DND-41 (cell line): ENCODE results near the gene LIF.
A peak's percentile ranks its signal among the peaks of the same experiment; 100 is the strongest.

Experiments used
- ATAC-seq: fragments of 200-7000 bp; cut with Tn5 transposase; 3 replicates; pipeline ENCODE4 v1.9.1; 2021; ENCODE audit warnings: low read depth; ENCODE audit not compliant: insufficient read depth
- DNase-seq: peaks from one replicate; pipeline ENCODE4 v3.0.0-alpha.2; 2020
- H2AFZ ChIP-seq: 2 replicates; pipeline ENCODE4 v1.6.0; 2012; ENCODE audit warnings: low read depth, low read length
- H3K27ac ChIP-seq: 2 replicates; pipeline ENCODE4 v1.5.1; 2012; ENCODE audit warnings: low read length, inconsistent platforms
- H3K27me3 ChIP-seq: fragments of 200-600 bp; sonication (generic); 2 replicates; pipeline ENCODE4 v1.6.0; 2012; ENCODE audit warnings: low read length, mild to moderate bottlenecking, inconsistent platforms; ENCODE audit not compliant: insufficient read depth, poor library complexity
- H3K36me3 ChIP-seq: 2 replicates; pipeline ENCODE4 v1.5.1; 2012; ENCODE audit warnings: low read length, inconsistent platforms; ENCODE audit not compliant: insufficient read depth
- H3K4me1 ChIP-seq: 2 replicates; pipeline ENCODE4 v1.5.1; 2012; ENCODE audit warnings: mild to moderate bottlenecking, low read length; ENCODE audit not compliant: insufficient read depth
- H3K4me2 ChIP-seq: 2 replicates; pipeline ENCODE4 v1.6.0; 2012; ENCODE audit warnings: mild to moderate bottlenecking, moderate library complexity, low read length, inconsistent platforms; ENCODE audit not compliant: insufficient read depth
- H3K4me3 ChIP-seq, 2 experiments: fragments of 200-600 bp in 1 of 2; shearing (Covaris generic) in 1 of 2; 2 replicates each; pipeline ENCODE4 v1.5.1; 2012 to 2016; ENCODE audit warnings: inconsistent platforms in 2 of 2, low read length in 2 of 2, mild to moderate bottlenecking in 2 of 2, low read depth in 1 of 2, moderate library complexity in 1 of 2
- H3K79me2 ChIP-seq: 2 replicates; pipeline ENCODE4 v1.6.0; 2012; ENCODE audit warnings: low read length, inconsistent platforms; ENCODE audit not compliant: insufficient read depth
- H3K9ac ChIP-seq: 2 replicates; pipeline ENCODE4 v1.6.0; 2012; ENCODE audit warnings: low read depth, mild to moderate bottlenecking, inconsistent platforms, low read length, moderate library complexity
- H3K9me3 ChIP-seq: 2 replicates; pipeline ENCODE4 v1.5.1; 2012; ENCODE audit warnings: low read length, moderate library complexity, mild to moderate bottlenecking, inconsistent platforms; ENCODE audit not compliant: insufficient read depth, severe bottlenecking
- H4K20me1 ChIP-seq: 2 replicates; pipeline ENCODE4 v1.6.0; 2012; ENCODE audit warnings: low read length; ENCODE audit not compliant: insufficient read depth
- CTCF ChIP-seq: IDR thresholded peaks from 2 replicates; pipeline ENCODE4 v1.5.1; 2012; ENCODE audit warnings: borderline replicate concordance, low read length, moderate library complexity, mild to moderate bottlenecking; ENCODE audit not compliant: poor library complexity, severe bottlenecking; ENCODE audit errors: extremely low read depth
- EZH2 ChIP-seq: IDR thresholded peaks from 3 replicates; pipeline ENCODE4 v1.6.1; 2012; ENCODE audit warnings: borderline replicate concordance, low read depth, mild to moderate bottlenecking, moderate library complexity, low read length, inconsistent platforms; ENCODE audit not compliant: severe bottlenecking

The LIF gene

GRCh38 chr22:30276039-30276438 is 29.5 kb upstream of the LIF start:
- Histone ChIP-seq H2AFZ (peak overlapping the region; percentile 42), H4K20me1 (no peaks in the 10 kb centered on the region), H3K4me1 (peaks cover 86% of the 10 kb centered on the region), H3K36me3 (peaks cover 10% of the 10 kb centered on the region), H3K4me2 (peak overlapping the region; percentile 57), H3K27me3 (no peaks in the 10 kb centered on the region), H3K9ac (peak overlapping the region; percentile 62), H3K79me2 (peaks cover 35% of the 10 kb centered on the region), H3K9me3 (no peaks in the 10 kb centered on the region), H3K27ac (peak overlapping the region; percentile 99), H3K4me3 (peak overlapping the region in 1 of 2 experiments; percentile 31; a peak in 1 of 4 replicates)
- ATAC-seq (peak; percentile 77), DNase-seq (peak; percentile 81)
- no peak for TF ChIP-seq EZH2

GRCh38 chr22:30275625-30276024 is 29.1 kb upstream of the LIF start:
- peak overlapping the region; percentile 99 for H3K27ac ChIP-seq

GRCh38 chr22:30274437-30274812 is 27.9 kb upstream of the LIF start:
- Histone ChIP-seq H4K20me1 (no peaks in the 10 kb centered on the region), H2AFZ (no peak overlapping the region), H3K79me2 (peaks cover 48% of the 10 kb centered on the region), H3K9ac (peak overlapping the region; percentile 62), H3K4me2 (peak overlapping the region; percentile 57), H3K9me3 (no peaks in the 10 kb centered on the region), H3K27ac (peak overlapping the region; percentile 99), H3K36me3 (peaks cover 25% of the 10 kb centered on the region), H3K4me3 (no peak overlapping the region; a peak in 1 of 4 replicates), H3K27me3 (no peaks in the 10 kb centered on the region), H3K4me1 (peaks cover 92% of the 10 kb centered on the region)
- DNase-seq, result no peak
- TF ChIP-seq CTCF (no peak), EZH2 (no peak)
- ATAC-seq, result no peak

More at GRCh38 chr22:30275625-30276024, 29.1 kb upstream of the LIF start:
- TF ChIP-seq EZH2 (no peak), CTCF (no peak)
- peak overlapping the region; percentile 62 for H3K9ac ChIP-seq
- H4K20me1 ChIP-seq, result no peaks in the 10 kb centered on the region
- peak; percentile 33 for ATAC-seq
- peaks cover 14% of the 10 kb centered on the region for H3K36me3 ChIP-seq
- peak overlapping the region; percentile 57 for H3K4me2 ChIP-seq
- no peaks in the 10 kb centered on the region for H3K9me3 ChIP-seq
- peak overlapping the region; percentile 42 for H2AFZ ChIP-seq
- H3K4me3 ChIP-seq, result peak overlapping the region in 1 of 2 experiments; percentile 31; a peak in 1 of 4 replicates
- peak; percentile 58 for DNase-seq
- no peaks in the 10 kb centered on the region for H3K27me3 ChIP-seq
- H3K79me2 ChIP-seq, result peaks cover 39% of the 10 kb centered on the region
- peaks cover 90% of the 10 kb centered on the region for H3K4me1 ChIP-seq

GRCh38 chr22:30273711-30274436 is 27.3 kb upstream of the LIF start:
- ATAC-seq, result no peak
- H2AFZ ChIP-seq, result no peak overlapping the region

More at GRCh38 chr22:30273711-30274436, 27.3 kb upstream of the LIF start:
- peaks cover 54% of the 10 kb centered on the region for H3K79me2 ChIP-seq
- H3K4me3 ChIP-seq, result no peak overlapping the region
- H3K27me3 ChIP-seq, result no peaks in the 10 kb centered on the region
- no peaks in the 10 kb centered on the region for H3K9me3 ChIP-seq
- no peaks in the 10 kb centered on the region for H4K20me1 ChIP-seq
- DNase-seq, result no peak
- peak overlapping the region; percentile 62 for H3K9ac ChIP-seq
- no peak for TF ChIP-seq EZH2
- H3K36me3 ChIP-seq, result peaks cover 31% of the 10 kb centered on the region
- peaks cover 92% of the 10 kb centered on the region for H3K4me1 ChIP-seq
- peak overlapping the region; percentile 99 for H3K27ac ChIP-seq
- H3K4me2 ChIP-seq, result peak overlapping the region; percentile 57
